ENCODE results near the gene STAG1. TPM values are rescaled to one million over a fixed set of nuclear protein-coding genes. Genes with fewer than 3 reads are reported as not detected.

The STAG1 gene
- total and polyA plus RNA-seq, 2 of the 13 experiments (the other 11 are each of a cell fraction or from before 2014, with no cell fraction given) = 6.2 to 25.9 TPM

DNA sequence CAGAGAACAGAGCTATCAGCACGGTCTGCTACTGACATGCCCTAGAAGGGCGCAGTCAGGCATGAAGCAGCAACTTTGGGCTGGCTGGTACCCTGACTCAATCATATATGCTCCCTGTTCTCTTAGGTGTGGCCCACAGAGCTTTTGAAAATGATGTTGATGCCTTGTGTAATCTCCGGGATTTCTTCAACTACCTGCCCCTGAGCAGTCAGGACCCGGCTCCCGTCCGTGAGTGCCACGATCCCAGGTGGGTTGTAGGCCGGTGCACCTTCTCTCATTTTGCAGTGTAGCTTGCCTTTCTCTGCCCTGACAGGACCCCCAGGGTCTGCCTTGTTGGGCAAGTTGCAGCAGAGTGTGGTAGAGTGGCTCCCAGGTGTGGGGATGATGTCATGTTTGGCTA lies 454.4 kb downstream of the STAG1 start:
- 0 out of 2 replicates have a peak, but pooled peaks have one; percentile 43 for TF ChIP-seq ATF7 (IDR thresholded peaks at IDR 0.05)
- TF ChIP-seq ATF7 (CRISPR knock-in tag; IDR thresholded peaks at IDR 0.05) = no peak
- TF ChIP-seq, protein P1, sequence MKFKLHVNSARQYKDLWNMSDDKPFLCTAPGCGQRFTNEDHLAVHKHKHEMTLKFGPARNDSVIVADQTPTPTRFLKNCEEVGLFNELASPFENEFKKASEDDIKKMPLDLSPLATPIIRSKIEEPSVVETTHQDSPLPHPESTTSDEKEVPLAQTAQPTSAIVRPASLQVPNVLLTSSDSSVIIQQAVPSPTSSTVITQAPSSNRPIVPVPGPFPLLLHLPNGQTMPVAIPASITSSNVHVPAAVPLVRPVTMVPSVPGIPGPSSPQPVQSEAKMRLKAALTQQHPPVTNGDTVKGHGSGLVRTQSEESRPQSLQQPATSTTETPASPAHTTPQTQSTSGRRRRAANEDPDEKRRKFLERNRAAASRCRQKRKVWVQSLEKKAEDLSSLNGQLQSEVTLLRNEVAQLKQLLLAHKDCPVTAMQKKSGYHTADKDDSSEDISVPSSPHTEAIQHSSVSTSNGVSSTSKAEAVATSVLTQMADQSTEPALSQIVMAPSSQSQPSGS (CRISPR knock-in tag; IDR thresholded peaks at IDR 0.05) = no peak
- no peak overlapping the region for H2AFZ ChIP-seq (ENCODE audit: low read length)
- in situ Hi-C loops (cut with HindIII; ENCODE audit: extremely low pct_ligation_motif_present, low pct_unique_long_range_greater_than_20kb) (no loop called here), intact Hi-C loops (cut with micrococcal nuclease; ENCODE audit: unreplicated experiment) (no loop called here)
- ChIA-PET CTCF (ENCODE audit: low intra/inter-chr PET ratio, low total read pairs) (no interaction called here), POLR2A (no interaction called here)
- H3K9ac ChIP-seq (ENCODE audit: insufficient read depth, low read depth, low read length) = no peak overlapping the region
- no peak overlapping the region for H3K27ac ChIP-seq (ENCODE audit: extremely low read length, insufficient read depth, low read length)
- BruUV-seq (replicated peaks) = no TSS peak
- no peak overlapping the region for H3K4me2 ChIP-seq (ENCODE audit: low read depth, low read length)
- H3K9me3 ChIP-seq (ENCODE audit: low read length) = no peaks in the 10 kb centered on the region
- H3K36me3 ChIP-seq (replicated peaks in 1 of 2; ENCODE audit: control insufficient read depth in 1 of 2, insufficient read depth in 2 of 2, low read length in 2 of 2) = peaks cover 19 to 56% of the 10 kb centered on the region in 2 experiments
- no peaks in the 10 kb centered on the region for H3K4me1 ChIP-seq (ENCODE audit: insufficient read depth, low read length)
- H4K20me1 ChIP-seq (ENCODE audit: insufficient read depth, low read length) = no peaks in the 10 kb centered on the region; the same call in 1 of the 2 replicates
- ATAC-seq (no peak), FAIRE-seq (no peak), DNase-seq (ENCODE audit: low spot score) (no peak)
- H3K27me3 ChIP-seq (ENCODE audit: control insufficient read depth in 1 of 2, insufficient read depth in 2 of 2, low read length in 2 of 2) = no peaks in the 10 kb centered on the region
- no peaks in the 10 kb centered on the region for H3K79me2 ChIP-seq (ENCODE audit: insufficient read depth, low read length)
- no peak overlapping the region for H3K4me3 ChIP-seq (replicated peaks in 1 of 3; ENCODE audit: insufficient read depth in 1 of 3, low read depth in 2 of 3, low read length in 3 of 3)
- 95% methylated on average over 8 of the region's 8 CpGs for WGBS (ENCODE audit: low lambda C conversion rate)

DNA sequence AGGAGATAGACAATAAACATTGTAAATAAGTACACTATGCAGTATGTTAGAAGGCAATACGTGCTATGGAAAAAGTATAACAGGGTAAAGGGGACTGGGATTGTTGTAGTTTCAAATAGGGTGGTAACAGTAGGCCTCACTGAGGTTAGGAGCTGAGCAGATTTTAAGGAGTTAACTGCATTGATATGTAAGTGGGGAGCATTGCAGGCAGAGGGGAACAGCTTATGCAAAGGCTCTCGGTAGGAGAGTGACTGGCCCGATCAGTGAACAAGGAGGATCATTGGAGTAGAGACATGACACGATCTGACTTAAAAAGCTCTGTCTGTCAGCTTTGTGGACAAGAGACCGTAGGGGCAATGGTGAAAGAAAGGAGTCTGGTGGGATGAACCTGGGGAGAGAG lies 455.2 kb downstream of the STAG1 start:
- FAIRE-seq = no peak
- Histone ChIP-seq H3K9me3 (ENCODE audit: low read length) (no peaks in the 10 kb centered on the region), H3K36me3 (replicated peaks in 1 of 2; ENCODE audit: control insufficient read depth in 1 of 2, insufficient read depth in 2 of 2, low read length in 2 of 2) (peaks cover 19 to 56% of the 10 kb centered on the region in 2 experiments), H4K20me1 (ENCODE audit: insufficient read depth, low read length) (peaks cover 6% of the 10 kb centered on the region; the same call in 1 of the 2 replicates), H3K27ac (ENCODE audit: extremely low read length, insufficient read depth, low read length) (no peak overlapping the region), H2AFZ (ENCODE audit: low read length) (no peak overlapping the region), H3K27me3 (ENCODE audit: control insufficient read depth in 1 of 2, insufficient read depth in 2 of 2, low read length in 2 of 2) (no peaks in the 10 kb centered on the region), H3K4me2 (ENCODE audit: low read depth, low read length) (no peak overlapping the region), H3K9ac (ENCODE audit: insufficient read depth, low read depth, low read length) (no peak overlapping the region), H3K79me2 (ENCODE audit: insufficient read depth, low read length) (no peaks in the 10 kb centered on the region), H3K4me3 (replicated peaks in 1 of 3; ENCODE audit: insufficient read depth in 1 of 3, low read depth in 2 of 3, low read length in 3 of 3) (no peak overlapping the region), H3K4me1 (ENCODE audit: insufficient read depth, low read length) (peaks cover 7% of the 10 kb centered on the region)
- DNase-seq (ENCODE audit: low spot score) = no peak
- ChIA-PET POLR2A (no interaction called here), CTCF (ENCODE audit: low intra/inter-chr PET ratio, low total read pairs) (no interaction called here)
- intact Hi-C loops (cut with micrococcal nuclease; ENCODE audit: unreplicated experiment) = no loop called here
- no TSS peak for BruUV-seq (replicated peaks)
- 92% methylated on average over 5 of the region's 5 CpGs for WGBS (ENCODE audit: low lambda C conversion rate)
- in situ Hi-C loops (cut with HindIII; ENCODE audit: extremely low pct_ligation_motif_present, low pct_unique_long_range_greater_than_20kb) = no loop called here
- ATAC-seq = no peak
- TF ChIP-seq ZNF235 (CRISPR knock-in tag; IDR thresholded peaks at IDR 0.05; ENCODE audit: borderline replicate concordance) = no peak
- TF ChIP-seq, protein P2, sequence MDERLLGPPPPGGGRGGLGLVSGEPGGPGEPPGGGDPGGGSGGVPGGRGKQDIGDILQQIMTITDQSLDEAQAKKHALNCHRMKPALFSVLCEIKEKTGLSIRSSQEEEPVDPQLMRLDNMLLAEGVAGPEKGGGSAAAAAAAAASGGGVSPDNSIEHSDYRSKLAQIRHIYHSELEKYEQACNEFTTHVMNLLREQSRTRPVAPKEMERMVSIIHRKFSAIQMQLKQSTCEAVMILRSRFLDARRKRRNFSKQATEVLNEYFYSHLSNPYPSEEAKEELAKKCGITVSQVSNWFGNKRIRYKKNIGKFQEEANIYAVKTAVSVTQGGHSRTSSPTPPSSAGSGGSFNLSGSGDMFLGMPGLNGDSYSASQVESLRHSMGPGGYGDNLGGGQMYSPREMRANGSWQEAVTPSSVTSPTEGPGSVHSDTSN (CRISPR knock-in tag; IDR thresholded peaks at IDR 0.05) = no peak
- no peak for TF ChIP-seq MTF1 (CRISPR knock-in tag; IDR thresholded peaks at IDR 0.05)
- no peak for TF ChIP-seq ZNF672 (CRISPR knock-in tag; IDR thresholded peaks at IDR 0.05)
- no peak for TF ChIP-seq HES4 (CRISPR knock-in tag; IDR thresholded peaks at IDR 0.05; ENCODE audit: borderline replicate concordance)
- TF ChIP-seq ZNF766 (CRISPR knock-in tag; IDR thresholded peaks at IDR 0.05; ENCODE audit: borderline replicate concordance) = no peak
- no peak for TF ChIP-seq HOXA3 (CRISPR knock-in tag; IDR thresholded peaks at IDR 0.05)
- no peak for TF ChIP-seq GABPA (IDR thresholded peaks at IDR 0.05; ENCODE audit: low read depth, low read length)
- no peak for TF ChIP-seq GABPA (CRISPR knock-in tag; IDR thresholded peaks at IDR 0.05; ENCODE audit: low read depth)
- TF ChIP-seq ZNF33B (CRISPR knock-in tag; IDR thresholded peaks at IDR 0.05) = no peak
- TF ChIP-seq, protein P3, sequence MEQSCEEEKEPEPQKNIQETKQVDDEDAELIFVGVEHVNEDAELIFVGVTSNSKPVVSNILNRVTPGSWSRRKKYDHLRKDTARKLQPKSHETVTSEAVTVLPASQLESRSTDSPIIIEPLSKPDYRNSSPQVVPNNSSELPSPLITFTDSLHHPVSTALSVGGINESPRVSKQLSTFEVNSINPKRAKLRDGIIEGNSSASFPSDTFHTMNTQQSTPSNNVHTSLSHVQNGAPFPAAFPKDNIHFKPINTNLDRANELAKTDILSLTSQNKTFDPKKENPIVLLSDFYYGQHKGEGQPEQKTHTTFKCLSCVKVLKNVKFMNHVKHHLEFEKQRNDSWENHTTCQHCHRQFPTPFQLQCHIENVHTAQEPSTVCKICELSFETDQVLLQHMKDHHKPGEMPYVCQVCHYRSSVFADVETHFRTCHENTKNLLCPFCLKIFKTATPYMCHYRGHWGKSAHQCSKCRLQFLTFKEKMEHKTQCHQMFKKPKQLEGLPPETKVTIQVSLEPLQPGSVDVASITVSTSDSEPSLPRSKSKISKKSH (CRISPR knock-in tag; IDR thresholded peaks at IDR 0.05; ENCODE audit: borderline replicate concordance) = no peak
- no peak for TF ChIP-seq DNMT3B (CRISPR knock-in tag; conservative IDR thresholded peaks at IDR 0.05)
- TF ChIP-seq ZNF543 (CRISPR knock-in tag; IDR thresholded peaks at IDR 0.05) = no peak
- no peak for TF ChIP-seq ZNF761 (CRISPR knock-in tag; conservative IDR thresholded peaks at IDR 0.05)

All from HepG2 (cell line).